RWPE1 (cell line): Measurements from ENCODE around the gene TPH2.

Experiments
- CTCF ChIA-PET: fragments of 350-600 bp; sonication (Branson Sonifier 250); formaldehyde crosslinking; extraction: SDS; loops from one replicate; lab custom pipeline; 2021; lab: Yijun Ruan, JAX
- POLR2A ChIA-PET: fragments of 400-600 bp; formaldehyde crosslinking; extraction: SDS; loops from one replicate; lab custom pipeline; 2020; ENCODE audit warnings: antibody characterized with exemption; ENCODE audit not compliant: low non-redundant PET; lab: Yijun Ruan, JAX
- DNase-seq: peaks from one replicate; pipeline ENCODE4 v3.0.0; 2012; ENCODE audit warnings: low spot score
- H3K27ac ChIP-seq: fragments of 450-650 bp; 2 replicates; pipeline ENCODE4 v1.5.1; 2017
- TF ChIP-seq, protein P1 (sequence below): fragments of 450-650 bp; conservative IDR thresholded peaks from 2 replicates; pipeline ENCODE4 v1.5.1; 2017; ENCODE audit warnings: low read depth, mild to moderate bottlenecking

The TPH2 gene

DNA sequence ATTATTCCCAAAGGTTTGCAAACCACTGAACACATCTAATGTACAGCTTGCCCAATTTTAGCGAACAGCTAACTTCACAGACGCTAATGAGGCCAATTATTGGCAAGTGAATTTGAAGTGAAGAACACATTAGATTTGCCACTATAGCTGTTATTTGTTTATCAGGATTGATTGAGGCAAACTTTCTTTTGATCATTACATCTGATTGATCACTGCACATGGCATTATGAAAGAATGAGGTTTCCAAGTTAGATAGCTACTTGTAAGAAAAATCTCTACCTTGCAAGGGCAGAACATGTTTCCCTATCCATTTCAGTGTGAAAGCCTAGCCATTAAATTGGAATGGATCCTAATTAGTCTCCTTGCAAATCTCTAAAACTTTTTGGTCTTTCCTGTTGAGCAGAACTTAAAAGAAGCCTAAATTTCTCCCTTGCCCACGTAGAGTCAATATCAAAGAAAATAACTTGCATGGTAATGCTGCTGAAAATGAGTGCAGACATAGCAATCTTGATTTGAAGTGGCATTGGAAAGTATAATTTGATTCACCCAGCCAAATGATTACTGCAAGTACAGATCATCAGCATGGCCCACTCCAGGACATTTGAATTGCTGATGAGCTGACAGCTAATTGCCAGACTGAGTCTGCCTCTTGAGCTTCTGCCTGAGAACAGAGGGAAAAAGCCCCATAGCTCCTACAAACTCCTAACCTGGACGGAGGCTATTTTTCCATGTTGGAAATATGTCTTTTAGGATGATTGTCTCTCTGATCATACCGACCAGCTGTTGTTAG is 98.6 kb downstream of the TPH2 start:
- no peak overlapping the region for H3K27ac ChIP-seq
- CTCF ChIA-PET: interaction anchor here (0.7 to 0.8 kb wide), 2 partner anchors 39 to 289 kb away, joined by 3 read pairs; no protein-coding TSS in a partner anchor
- POLR2A ChIA-PET: no interaction called here
- DNase-seq: no peak
- TF ChIP-seq, protein P1, sequence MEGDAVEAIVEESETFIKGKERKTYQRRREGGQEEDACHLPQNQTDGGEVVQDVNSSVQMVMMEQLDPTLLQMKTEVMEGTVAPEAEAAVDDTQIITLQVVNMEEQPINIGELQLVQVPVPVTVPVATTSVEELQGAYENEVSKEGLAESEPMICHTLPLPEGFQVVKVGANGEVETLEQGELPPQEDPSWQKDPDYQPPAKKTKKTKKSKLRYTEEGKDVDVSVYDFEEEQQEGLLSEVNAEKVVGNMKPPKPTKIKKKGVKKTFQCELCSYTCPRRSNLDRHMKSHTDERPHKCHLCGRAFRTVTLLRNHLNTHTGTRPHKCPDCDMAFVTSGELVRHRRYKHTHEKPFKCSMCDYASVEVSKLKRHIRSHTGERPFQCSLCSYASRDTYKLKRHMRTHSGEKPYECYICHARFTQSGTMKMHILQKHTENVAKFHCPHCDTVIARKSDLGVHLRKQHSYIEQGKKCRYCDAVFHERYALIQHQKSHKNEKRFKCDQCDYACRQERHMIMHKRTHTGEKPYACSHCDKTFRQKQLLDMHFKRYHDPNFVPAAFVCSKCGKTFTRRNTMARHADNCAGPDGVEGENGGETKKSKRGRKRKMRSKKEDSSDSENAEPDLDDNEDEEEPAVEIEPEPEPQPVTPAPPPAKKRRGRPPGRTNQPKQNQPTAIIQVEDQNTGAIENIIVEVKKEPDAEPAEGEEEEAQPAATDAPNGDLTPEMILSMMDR: no peak

- CTCF ChIA-PET: no interaction called here
- DNase-seq: no peak
- TF ChIP-seq, protein P1: no peak
- H3K27ac ChIP-seq: no peak overlapping the region
- POLR2A ChIA-PET: no interaction called here
These were observed 103.2 kb downstream of the TPH2 start for GRCh38 chr12:72041811-72042210.

- POLR2A ChIA-PET: no interaction called here
- no peak for DNase-seq
- no peak overlapping the region for H3K27ac ChIP-seq
- TF ChIP-seq, protein P1: no peak
- CTCF ChIA-PET: no interaction called here
These were observed 115.0 kb downstream of the TPH2 start for GRCh38 chr12:72053604-72054003.

DNA sequence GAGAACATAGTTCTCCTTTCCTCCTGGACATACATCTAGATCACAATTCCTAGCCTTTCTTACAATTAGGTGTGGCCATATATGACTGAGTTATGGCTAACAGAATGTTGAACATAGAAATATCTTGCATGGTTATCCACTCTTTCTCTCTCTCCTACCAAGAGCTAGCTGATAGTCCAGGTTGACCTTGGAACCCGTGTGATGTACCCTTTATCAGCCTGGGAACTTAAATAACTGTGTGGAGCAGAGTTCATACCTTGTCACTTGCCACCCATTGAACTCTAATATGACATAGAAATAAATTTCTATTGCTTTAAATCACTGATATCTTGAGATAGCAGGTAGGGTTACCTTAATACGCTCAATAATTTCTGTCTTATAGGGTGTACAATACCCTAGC is 115.9 kb downstream of the TPH2 start:
- no peak overlapping the region for H3K27ac ChIP-seq
- TF ChIP-seq, protein P1: no peak
- ChIA-PET CTCF (interaction anchor here (1.4 kb wide), 1 partner anchor 37 kb away, joined by 4 read pairs; no protein-coding TSS in a partner anchor), POLR2A (no interaction called here)
- no peak for DNase-seq

DNA sequence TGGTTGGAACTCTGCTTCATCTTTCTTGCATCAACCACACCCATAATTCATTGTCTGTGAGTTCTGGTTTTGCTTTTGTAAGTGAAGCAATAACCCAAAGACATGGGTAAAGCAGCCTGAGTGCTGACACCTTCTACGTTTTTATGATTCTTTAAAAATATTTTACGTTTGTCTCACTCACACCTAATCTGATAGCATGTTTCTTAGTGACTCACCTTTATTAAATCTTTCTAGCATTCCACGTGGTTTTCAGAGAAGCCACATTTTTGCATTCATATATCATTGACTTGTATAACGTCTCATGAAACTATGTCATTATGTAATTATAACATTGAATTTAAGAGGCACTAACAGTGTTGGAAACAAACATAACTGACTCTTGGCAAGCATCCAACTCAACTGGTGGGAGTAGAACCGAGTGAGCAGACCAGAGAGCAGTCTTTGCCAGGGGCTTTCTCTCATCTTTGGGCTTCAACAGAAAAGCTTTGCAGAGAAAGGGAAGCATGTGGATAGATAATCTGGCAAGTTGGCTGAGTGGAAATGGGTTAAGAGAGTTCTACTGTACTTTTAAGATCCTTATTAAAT is 118.8 kb downstream of the TPH2 start:
- DNase-seq: peak; percentile 11
- ChIA-PET CTCF (no interaction called here), POLR2A (interaction anchor here (0.6 kb wide), 1 partner anchor 10 kb away, joined by 3 read pairs; no protein-coding TSS in a partner anchor)
- no peak overlapping the region for H3K27ac ChIP-seq
- TF ChIP-seq, protein P1: no peak

GRCh38 chr12:72063073-72063472 is 124.4 kb downstream of the TPH2 start:
- no peak for DNase-seq

More at GRCh38 chr12:72063073-72063472, 124.4 kb downstream of the TPH2 start:
- ChIA-PET POLR2A (no interaction called here), CTCF (no interaction called here)
- TF ChIP-seq, protein P1: no peak
- no peak overlapping the region for H3K27ac ChIP-seq
